Cardiac fibroblast (primary cell): ENCODE data around the gene OR52D1.

Experiments used
- DNase-seq, 2 donors: peaks; one replicate each; pipeline versions ENCODE4 v3.0.0 to v3.0.0-alpha.2; 2010; ENCODE audit warnings: low read depth in 2 of 2
- H3K4me3 ChIP-seq, 2 donors: replicated peaks in 1 of 2; 1 replicate in 1 of 2; 2 replicates in 1 of 2; pipeline ENCODE4 v1.5.1; 2011; ENCODE audit warnings: low read depth in 2 of 2, low read length in 2 of 2, mild to moderate bottlenecking in 2 of 2, moderate library complexity in 1 of 2
- CTCF ChIP-seq: IDR thresholded peaks from one replicate; pipeline ENCODE4 v1.5.1; 2011; ENCODE audit warnings: low read depth, mild to moderate bottlenecking, low read length, inconsistent platforms

OR52D1 gene

GRCh38 chr11:5499671-5500070 lies 11.2 kb downstream of the OR52D1 start:
- TF ChIP-seq CTCF, result no peak
- DNase-seq, result no peak
- H3K4me3 ChIP-seq, result no peak overlapping the region

- H3K4me3 ChIP-seq, result no peak overlapping the region
- DNase-seq, result no peak
- TF ChIP-seq CTCF, result no peak
These were observed 11.9 kb downstream of the OR52D1 start for GRCh38 chr11:5500393-5500801.

GRCh38 chr11:5504403-5504921 lies 16.0 kb downstream of the OR52D1 start:
- no peak overlapping the region for H3K4me3 ChIP-seq
- DNase-seq, result no peak
- no peak for TF ChIP-seq CTCF

GRCh38 chr11:5505363-5506048 lies 17.0 kb downstream of the OR52D1 start:
- no peak for DNase-seq
- TF ChIP-seq CTCF, result no peak

GRCh38 chr11:5507177-5507932 lies 18.9 kb downstream of the OR52D1 start:
- DNase-seq, result no peak
- no peak overlapping the region for H3K4me3 ChIP-seq
- TF ChIP-seq CTCF, result no peak

More at GRCh38 chr11:5505363-5506048, 17.0 kb downstream of the OR52D1 start:
- H3K4me3 ChIP-seq, result no peak overlapping the region

GRCh38 chr11:5507933-5508305 lies 19.4 kb downstream of the OR52D1 start:
- TF ChIP-seq CTCF, result no peak

More at GRCh38 chr11:5507933-5508305, 19.4 kb downstream of the OR52D1 start:
- no peak for DNase-seq
- H3K4me3 ChIP-seq, result no peak overlapping the region
